HepG2 (cell line): ENCODE measurements around the gene ENO3. TPM values are rescaled to one million over a fixed set of nuclear protein-coding genes. Genes with fewer than 3 reads are reported as not detected.

Source experiments
- CCAR2 ChIP-seq: fragments of 200-400 bp; formaldehyde crosslinking; optimal IDR thresholded peaks from 2 replicates; pipeline ENCODE3; 2018; ENCODE audit warnings: low read depth, mild to moderate bottlenecking, low read length, moderate library complexity
- E2F1 ChIP-seq: sonication (generic); formaldehyde crosslinking; IDR thresholded peaks from 2 replicates; pipeline ENCODE4 v1.5.0; 2020; ENCODE audit warnings: missing genetic modification reagents
- GATAD2A ChIP-seq: IDR thresholded peaks from 2 replicates; pipeline ENCODE4 v1.6.1; 2016
- KLF12 ChIP-seq: sonication (generic); formaldehyde crosslinking; IDR thresholded peaks from 2 replicates; pipeline ENCODE4 v1.4.0; 2020; ENCODE audit warnings: missing genetic modification reagents, borderline replicate concordance
- MED1 ChIP-seq: sonication (generic); formaldehyde crosslinking; IDR thresholded peaks from 2 replicates; pipeline ENCODE4 v1.4.0; 2020; ENCODE audit warnings: missing genetic modification reagents
- MTA3 ChIP-seq: sonication (generic); formaldehyde crosslinking; IDR thresholded peaks from 2 replicates; pipeline ENCODE4 v1.4.0; 2020; ENCODE audit warnings: missing genetic modification reagents
- MYC ChIP-seq: sonication (generic); formaldehyde crosslinking; IDR thresholded peaks from 2 replicates; pipeline ENCODE4 v1.9.0; 2021; ENCODE audit warnings: missing genetic modification reagents, borderline replicate concordance
- NAIF1 ChIP-seq: sonication (generic); formaldehyde crosslinking; IDR thresholded peaks from 2 replicates; pipeline ENCODE4 v1.5.0; 2020; ENCODE audit warnings: mild to moderate bottlenecking, missing genetic modification reagents, borderline replicate concordance
- NCOR1 ChIP-seq: fragments of 200-600 bp; sonication (generic); IDR thresholded peaks from 2 replicates; pipeline ENCODE4 v1.7.0; 2017; ENCODE audit warnings: antibody characterized with exemption, low read length, borderline replicate concordance
- NR2F1 ChIP-seq, 2 experiments: fragments of 450-650 bp in 1 of 2; formaldehyde crosslinking in 1 of 2; IDR thresholded peaks; 2 replicates each; pipeline versions ENCODE4 v1.5.0 to v1.6.1; 2016 to 2020; ENCODE audit warnings: mild to moderate bottlenecking in 1 of 2, missing compliant biosample characterization in 1 of 2, missing genetic modification reagents in 1 of 2, moderate library complexity in 1 of 2
- PCBP2 ChIP-seq: fragments of 200-400 bp; formaldehyde crosslinking; optimal IDR thresholded peaks from 2 replicates; pipeline ENCODE3; 2018; ENCODE audit warnings: low read length, low read depth; ENCODE audit not compliant: poor library complexity, severe bottlenecking
- RFXANK ChIP-seq: IDR thresholded peaks from 2 replicates; pipeline ENCODE4 v1.6.1; 2016
- SAP130 ChIP-seq: IDR thresholded peaks from 2 replicates; pipeline ENCODE4 v1.6.1; 2016; ENCODE audit warnings: low read depth
- SMYD3 ChIP-seq: sonication (generic); formaldehyde crosslinking; IDR thresholded peaks from 2 replicates; pipeline ENCODE4 v1.8.1; 2023; ENCODE audit warnings: mild to moderate bottlenecking, missing genetic modification reagents
- TEAD2 ChIP-seq: sonication (generic); formaldehyde crosslinking; IDR thresholded peaks from 2 replicates; pipeline ENCODE4 v1.9.0; 2021; ENCODE audit warnings: missing genetic modification reagents
- TGIF2 ChIP-seq: IDR thresholded peaks from 2 replicates; pipeline ENCODE4 v1.6.1; 2016; ENCODE audit warnings: control low read depth, missing compliant biosample characterization
- THAP11 ChIP-seq: IDR thresholded peaks from 2 replicates; pipeline ENCODE4 v1.6.1; 2016; ENCODE audit warnings: missing biosample characterization, missing genetic modification reagents
- TSC22D2 ChIP-seq: sonication (generic); formaldehyde crosslinking; IDR thresholded peaks from 2 replicates; pipeline ENCODE4 v1.5.1; 2020; ENCODE audit warnings: missing genetic modification reagents, mild to moderate bottlenecking, borderline replicate concordance
- ZBTB20 ChIP-seq: sonication (generic); formaldehyde crosslinking; IDR thresholded peaks from 2 replicates; pipeline ENCODE4 v1.8.1; 2023; ENCODE audit warnings: missing genetic modification reagents, low read depth, mild to moderate bottlenecking, borderline replicate concordance
- ZBTB25 ChIP-seq: IDR thresholded peaks from 2 replicates; pipeline ENCODE4 v1.6.1; 2018; ENCODE audit warnings: missing genetic modification reagents
- ZNF20 ChIP-seq: sonication (generic); formaldehyde crosslinking; IDR thresholded peaks from 2 replicates; pipeline ENCODE4 v1.4.0; 2020; ENCODE audit warnings: mild to moderate bottlenecking, moderate library complexity, missing genetic modification reagents
- ZNF558 ChIP-seq: sonication (generic); formaldehyde crosslinking; IDR thresholded peaks from 2 replicates; pipeline ENCODE4 v1.9.0; 2022; ENCODE audit warnings: mild to moderate bottlenecking, missing genetic modification reagents, borderline replicate concordance
- ZNF766 ChIP-seq: sonication (generic); formaldehyde crosslinking; IDR thresholded peaks from 2 replicates; pipeline ENCODE4 v1.5.0; 2020; ENCODE audit warnings: missing genetic modification reagents, borderline replicate concordance
- polyA plus RNA-seq, 8 experiments: library from polyadenylated mRNA; depleted of rRNA in 3 of 8; stranded (reverse) in 7 of 8; unstranded in 1 of 8; fragments of >200 nt; fragmentation: Illumina TruSeq in 4 of 8; extraction: Trizol in 4 of 8; gene quantifications; 2 replicates each; pipeline versions ENCODE4 v1.2.1 to v1.2.3, GENCODE V29; 2011 to 2016; ENCODE audit warnings: low read depth in 4 of 8, missing spikeins in 1 of 8, mixed read lengths in 1 of 8; ENCODE audit not compliant: insufficient read depth in 1 of 8
- total RNA-seq, 5 experiments: library from RNA; depleted of rRNA; stranded (reverse); fragments of >200 nt; fragmentation: Illumina TruSeq; extraction: Trizol; gene quantifications; 2 replicates each; pipeline ENCODE4 v1.2.3, GENCODE V29; 2016; ENCODE audit warnings: low read depth in 1 of 5
- TF ChIP-seq, protein P1 (sequence below): sonication (generic); formaldehyde crosslinking; IDR thresholded peaks from 2 replicates; pipeline ENCODE4 v1.5.1; 2020; ENCODE audit warnings: mild to moderate bottlenecking, moderate library complexity, missing genetic modification reagents
- TF ChIP-seq, protein P2 (sequence below): sonication (generic); formaldehyde crosslinking; IDR thresholded peaks from 2 replicates; pipeline ENCODE4 v1.4.0; 2020; ENCODE audit warnings: missing genetic modification reagents

Gene ENO3
- total and polyA plus RNA-seq, 2 of the 13 experiments (the other 11 are each of a cell fraction or from before 2014, with no cell fraction given) = 59.8 to 69.8 TPM

- TF ChIP-seq CCAR2 = no peak
- TF ChIP-seq NR2F1 (CRISPR knock-in tag; IDR thresholded peaks at IDR 0.05) = 0 out of 4 replicates have a peak, but pooled peaks of 1 of the 2 experiments have one; percentile 15
- TF ChIP-seq MYC (CRISPR knock-in tag) = 0 out of 2 replicates have a peak, but pooled peaks have one; percentile 17
- TF ChIP-seq ZBTB25 (CRISPR knock-in tag) = peak; percentile 14; the same call in 1 of the 2 replicates
- TF ChIP-seq NAIF1 = peak; percentile 75; the same call in 1 of the 2 replicates
- TF ChIP-seq, protein P1, sequence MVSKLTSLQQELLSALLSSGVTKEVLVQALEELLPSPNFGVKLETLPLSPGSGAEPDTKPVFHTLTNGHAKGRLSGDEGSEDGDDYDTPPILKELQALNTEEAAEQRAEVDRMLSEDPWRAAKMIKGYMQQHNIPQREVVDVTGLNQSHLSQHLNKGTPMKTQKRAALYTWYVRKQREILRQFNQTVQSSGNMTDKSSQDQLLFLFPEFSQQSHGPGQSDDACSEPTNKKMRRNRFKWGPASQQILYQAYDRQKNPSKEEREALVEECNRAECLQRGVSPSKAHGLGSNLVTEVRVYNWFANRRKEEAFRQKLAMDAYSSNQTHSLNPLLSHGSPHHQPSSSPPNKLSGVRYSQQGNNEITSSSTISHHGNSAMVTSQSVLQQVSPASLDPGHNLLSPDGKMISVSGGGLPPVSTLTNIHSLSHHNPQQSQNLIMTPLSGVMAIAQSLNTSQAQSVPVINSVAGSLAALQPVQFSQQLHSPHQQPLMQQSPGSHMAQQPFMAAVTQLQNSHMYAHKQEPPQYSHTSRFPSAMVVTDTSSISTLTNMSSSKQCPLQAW (CRISPR knock-in tag) = 0 out of 2 replicates have a peak, but pooled peaks have one; percentile 31
- TF ChIP-seq ZBTB20 (CRISPR knock-in tag) = peak; percentile 79; the same call in 1 of the 2 replicates
- TF ChIP-seq ZNF20 (CRISPR knock-in tag) = no peak
- peak; percentile 72; the same call in 1 of the 2 replicates for TF ChIP-seq E2F1
- peak; percentile 88 for TF ChIP-seq TEAD2 (CRISPR knock-in tag)
- TF ChIP-seq ZNF558 (CRISPR knock-in tag) = 0 out of 2 replicates have a peak, but pooled peaks have one; percentile 29
- peak; percentile 16; the same call in 1 of the 2 replicates for TF ChIP-seq NCOR1
- TF ChIP-seq ZNF766 (CRISPR knock-in tag) = no peak
- TF ChIP-seq MED1 (CRISPR knock-in tag) = peak; percentile 27; the same call in 1 of the 2 replicates
- no peak for TF ChIP-seq RFXANK (CRISPR knock-in tag)
- TF ChIP-seq, protein P2, sequence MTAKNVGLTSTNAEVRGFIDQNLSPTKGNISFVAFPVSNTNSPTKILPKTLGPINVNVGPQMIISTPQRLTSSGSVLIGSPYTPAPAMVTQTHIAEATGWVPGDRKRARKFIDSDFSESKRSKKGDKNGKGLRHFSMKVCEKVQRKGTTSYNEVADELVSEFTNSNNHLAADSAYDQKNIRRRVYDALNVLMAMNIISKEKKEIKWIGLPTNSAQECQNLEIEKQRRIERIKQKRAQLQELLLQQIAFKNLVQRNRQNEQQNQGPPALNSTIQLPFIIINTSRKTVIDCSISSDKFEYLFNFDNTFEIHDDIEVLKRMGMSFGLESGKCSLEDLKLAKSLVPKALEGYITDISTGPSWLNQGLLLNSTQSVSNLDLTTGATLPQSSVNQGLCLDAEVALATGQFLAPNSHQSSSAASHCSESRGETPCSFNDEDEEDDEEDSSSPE (CRISPR knock-in tag) = peak; percentile 45
- TF ChIP-seq SAP130 (CRISPR knock-in tag) = peak; percentile 53; the same call in 1 of the 2 replicates
- TF ChIP-seq PCBP2 = no peak
- TF ChIP-seq SMYD3 (CRISPR knock-in tag) = no peak
- 0 out of 2 replicates have a peak, but pooled peaks have one; percentile 57 for TF ChIP-seq TSC22D2 (CRISPR knock-in tag)
- peak; percentile 36; the same call in 1 of the 2 replicates for TF ChIP-seq KLF12 (CRISPR knock-in tag)
- TF ChIP-seq THAP11 (CRISPR knock-in tag) = peak; percentile 75; the same call in 1 of the 2 replicates
- no peak for TF ChIP-seq MTA3
- TF ChIP-seq TGIF2 = peak; percentile 20; the same call in 1 of the 2 replicates
- peak; percentile 14; the same call in 1 of the 2 replicates for TF ChIP-seq GATAD2A (CRISPR knock-in tag)
Measured at GRCh38 chr17:4966844-4967538, 16.1 kb downstream of the ENO3 start (continued).
